Heart left ventricle (tissue), 13 donors: Measurements from ENCODE around the gene ING4.

Source experiments
- POLR2A ChIP-seq, 2 donors: fragments of 450-650 bp; IDR thresholded peaks; one replicate each; pipeline ENCODE4 v1.6.1; 2017; ENCODE audit warnings: antibody characterized with exemption in 2 of 2, mild to moderate bottlenecking in 2 of 2, moderate library complexity in 2 of 2
- TF ChIP-seq, protein P1 (sequence below), 12 donors: fragments of 200-600 bp; sonication (generic) in 4 of 12; IDR thresholded peaks; one replicate each; pipeline versions ENCODE4 v1.5.0 to v1.8.0; 2018 to 2022; ENCODE audit warnings: antibody characterized with exemption in 12 of 12, mild to moderate bottlenecking in 5 of 12
- donor health status: ischemic (EF 13 %, LVEDD 7.1; RV severe dilation, severe dysfunction).
- donor health status: DM: no; HTN: yes; CAD: no.
- donor health status: DM: no; HTN: no; CAD: no.
- donor health status: ischemic (EF 25% LVEDD 6.9; RV normal size, moderate dysfunction).
- donor health status: ischemic (EF 25% LVEDD 5.7; RV mildly dilated, moderate dysfunction).
- donor health status: ischemic (EF 35%, LVEDD 5.7; RV mildly dilated, moderate dysfunction).
- donor health status: nonischemic (EF 11% LVEDD 7.7; RV severe dilation, severe dysfunction).
- donor health status: DM: yes; HTN: yes; CAD: no.
- donor health status: PGD.
- donor health status: ischemic (EF 29% LVEDD 5.4; RV normal size, mild dysfunction).
- donor health status: nonischemic (EF 23%, LVEDD 6.1; RV moderate dilation, normal function).

GRCh38 chr12:6613015-6613775 is 49.7 kb downstream of the ING4 start:
- TF ChIP-seq, protein P1, sequence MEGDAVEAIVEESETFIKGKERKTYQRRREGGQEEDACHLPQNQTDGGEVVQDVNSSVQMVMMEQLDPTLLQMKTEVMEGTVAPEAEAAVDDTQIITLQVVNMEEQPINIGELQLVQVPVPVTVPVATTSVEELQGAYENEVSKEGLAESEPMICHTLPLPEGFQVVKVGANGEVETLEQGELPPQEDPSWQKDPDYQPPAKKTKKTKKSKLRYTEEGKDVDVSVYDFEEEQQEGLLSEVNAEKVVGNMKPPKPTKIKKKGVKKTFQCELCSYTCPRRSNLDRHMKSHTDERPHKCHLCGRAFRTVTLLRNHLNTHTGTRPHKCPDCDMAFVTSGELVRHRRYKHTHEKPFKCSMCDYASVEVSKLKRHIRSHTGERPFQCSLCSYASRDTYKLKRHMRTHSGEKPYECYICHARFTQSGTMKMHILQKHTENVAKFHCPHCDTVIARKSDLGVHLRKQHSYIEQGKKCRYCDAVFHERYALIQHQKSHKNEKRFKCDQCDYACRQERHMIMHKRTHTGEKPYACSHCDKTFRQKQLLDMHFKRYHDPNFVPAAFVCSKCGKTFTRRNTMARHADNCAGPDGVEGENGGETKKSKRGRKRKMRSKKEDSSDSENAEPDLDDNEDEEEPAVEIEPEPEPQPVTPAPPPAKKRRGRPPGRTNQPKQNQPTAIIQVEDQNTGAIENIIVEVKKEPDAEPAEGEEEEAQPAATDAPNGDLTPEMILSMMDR (IDR thresholded peaks at IDR 0.05): peak in 3 of 12 donors; percentile 4 to 14 (median 12)
- TF ChIP-seq POLR2A (IDR thresholded peaks at IDR 0.05): peak in 1 of 2 donors; percentile 23
